HEK293T (cell line): ENCODE measurements around the gene SLC3A2.

Experiments used
- CTCF ChIA-PET: fragments of 350-600 bp; formaldehyde crosslinking; extraction: SDS; loops from one replicate; lab custom pipeline; 2021; ENCODE audit warnings: antibody characterized with exemption, inconsistent platforms; lab: Yijun Ruan, JAX
- POLR2A ChIA-PET: fragments of 350-600 bp; formaldehyde crosslinking; extraction: SDS; loops from one replicate; lab custom pipeline; 2020; ENCODE audit warnings: antibody characterized with exemption, inconsistent platforms; lab: Yijun Ruan, JAX
- DNase-seq: peaks from one replicate; pipeline ENCODE4 v3.0.0; 2012; ENCODE audit warnings: mixed read lengths; ENCODE audit errors: extremely low spot score
- ARNT ChIP-seq: fragments of 450-650 bp; IDR thresholded peaks from 2 replicates; pipeline ENCODE4 v1.6.1; 2017; ENCODE audit warnings: mild to moderate bottlenecking
- BHLHE40 ChIP-seq: fragments of 450-650 bp; IDR thresholded peaks from 2 replicates; pipeline ENCODE4 v1.6.1; 2016; ENCODE audit warnings: mild to moderate bottlenecking, moderate library complexity, borderline replicate concordance
- CTBP1 ChIP-seq: fragments of 450-650 bp; IDR thresholded peaks from 2 replicates; pipeline ENCODE4 v1.6.1; 2016; ENCODE audit warnings: borderline replicate concordance
- ELF4 ChIP-seq: fragments of 450-650 bp; IDR thresholded peaks from 2 replicates; pipeline ENCODE4 v1.6.1; 2017; ENCODE audit warnings: antibody characterized with exemption
- FOXA1 ChIP-seq: fragments of 450-650 bp; IDR thresholded peaks from 2 replicates; pipeline ENCODE4 v1.6.1; 2016; ENCODE audit warnings: mild to moderate bottlenecking
- FOXK2 ChIP-seq: fragments of 450-650 bp; IDR thresholded peaks from 2 replicates; pipeline ENCODE4 v1.6.1; 2016; ENCODE audit warnings: mild to moderate bottlenecking
- FOXM1 ChIP-seq: fragments of 450-650 bp; IDR thresholded peaks from 2 replicates; pipeline ENCODE4 v1.6.1; 2017; ENCODE audit warnings: mild to moderate bottlenecking, borderline replicate concordance
- HDGF ChIP-seq: fragments of 450-650 bp; IDR thresholded peaks from 2 replicates; pipeline ENCODE4 v1.6.1; 2017; ENCODE audit warnings: antibody characterized with exemption, borderline replicate concordance
- L3MBTL2 ChIP-seq: fragments of 450-650 bp; conservative IDR thresholded peaks from 2 replicates; pipeline ENCODE4 v1.6.1; 2016; ENCODE audit warnings: mild to moderate bottlenecking
- LEF1 ChIP-seq: fragments of 450-650 bp; IDR thresholded peaks from 2 replicates; pipeline ENCODE4 v1.6.1; 2017; ENCODE audit warnings: mild to moderate bottlenecking, borderline replicate concordance
- NFRKB ChIP-seq: fragments of 450-650 bp; IDR thresholded peaks from 2 replicates; pipeline ENCODE4 v1.6.1; 2016; ENCODE audit warnings: mild to moderate bottlenecking, moderate library complexity
- SP1 ChIP-seq: fragments of 450-650 bp; IDR thresholded peaks from 2 replicates; pipeline ENCODE4 v1.6.1; 2017
- SUZ12 ChIP-seq: fragments of 450-650 bp; IDR thresholded peaks from 2 replicates; pipeline ENCODE4 v1.6.1; 2016; ENCODE audit warnings: mild to moderate bottlenecking
- TARDBP ChIP-seq: fragments of 450-650 bp; IDR thresholded peaks from 2 replicates; pipeline ENCODE4 v1.6.1; 2016
- ZNF384 ChIP-seq: fragments of 450-650 bp; IDR thresholded peaks from 2 replicates; pipeline ENCODE4 v1.6.1; 2016
- TF ChIP-seq, protein P1 (sequence below): fragments of 450-650 bp; IDR thresholded peaks from 2 replicates; pipeline ENCODE4 v1.6.1; 2016

SLC3A2 gene

GRCh38 chr11:62844154-62844553, 36.5 kb upstream of the SLC3A2 start:
- no peak for TF ChIP-seq ELF4
- no peak for TF ChIP-seq L3MBTL2
- no peak for TF ChIP-seq FOXK2
- no peak for TF ChIP-seq CTBP1
- TF ChIP-seq ZNF384: no peak
- TF ChIP-seq HDGF: no peak
- TF ChIP-seq SP1: no peak
- TF ChIP-seq SUZ12: no peak
- no peak for TF ChIP-seq NFRKB
- no peak for TF ChIP-seq BHLHE40
- no peak for TF ChIP-seq ARNT
- TF ChIP-seq TARDBP: no peak
- TF ChIP-seq, protein P1, sequence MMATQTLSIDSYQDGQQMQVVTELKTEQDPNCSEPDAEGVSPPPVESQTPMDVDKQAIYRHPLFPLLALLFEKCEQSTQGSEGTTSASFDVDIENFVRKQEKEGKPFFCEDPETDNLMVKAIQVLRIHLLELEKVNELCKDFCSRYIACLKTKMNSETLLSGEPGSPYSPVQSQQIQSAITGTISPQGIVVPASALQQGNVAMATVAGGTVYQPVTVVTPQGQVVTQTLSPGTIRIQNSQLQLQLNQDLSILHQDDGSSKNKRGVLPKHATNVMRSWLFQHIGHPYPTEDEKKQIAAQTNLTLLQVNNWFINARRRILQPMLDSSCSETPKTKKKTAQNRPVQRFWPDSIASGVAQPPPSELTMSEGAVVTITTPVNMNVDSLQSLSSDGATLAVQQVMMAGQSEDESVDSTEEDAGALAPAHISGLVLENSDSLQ: no peak
- no peak for TF ChIP-seq LEF1
- no peak for TF ChIP-seq FOXM1
- no peak for TF ChIP-seq FOXA1
- CTCF ChIA-PET: no interaction called here
- no peak for DNase-seq
- POLR2A ChIA-PET: interaction anchor here (0.8 to 5.6 kb wide), 6 partner anchors 8 to 90 kb away, joined by 3 to 75 read pairs (median 6); partner anchors contain the start of genes STX5, TEX54 and ZBTB3

- ChIA-PET POLR2A (interaction anchor here (5.6 kb wide), 1 partner anchor 9 kb away, joined by 75 read pairs; no protein-coding TSS in a partner anchor), CTCF (no interaction called here)
- TF ChIP-seq L3MBTL2 (no peak), SP1 (no peak), FOXA1 (no peak), LEF1 (no peak), ARNT (no peak), ELF4 (no peak), SUZ12 (no peak), TARDBP (no peak), BHLHE40 (no peak), CTBP1 (no peak), FOXM1 (no peak), NFRKB (no peak)
- TF ChIP-seq, protein P1: no peak
- no peak for DNase-seq
These were observed 34.5 kb upstream of the SLC3A2 start for GRCh38 chr11:62846177-62846576.

DNA sequence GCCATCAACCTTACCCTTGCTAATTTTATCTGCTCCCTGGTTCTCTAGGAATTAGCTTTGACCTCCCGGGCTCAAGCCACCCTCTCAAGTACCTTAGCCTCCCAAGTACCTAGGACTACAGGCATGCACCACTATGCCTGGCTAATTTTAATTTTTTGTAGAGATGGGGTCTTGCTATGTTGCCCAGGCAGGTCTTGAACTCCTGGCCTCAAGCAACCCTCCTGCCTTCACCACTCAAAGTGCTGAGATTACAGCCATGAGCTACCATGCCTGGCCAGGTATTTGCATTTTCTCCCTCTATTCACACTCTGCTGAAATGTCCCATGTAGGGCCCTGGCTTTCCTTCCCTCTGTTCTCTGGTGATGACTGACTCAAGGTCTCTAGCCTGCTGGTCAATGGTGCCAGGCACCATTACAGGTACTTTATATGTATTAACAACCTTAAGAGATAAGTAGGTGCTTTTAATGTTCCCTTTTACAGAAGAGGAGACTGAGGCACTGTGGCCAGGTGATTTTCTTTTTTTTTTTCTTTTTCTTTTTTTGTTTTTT, 32.9 kb upstream of the SLC3A2 start:
- ChIA-PET CTCF (interaction anchor here (0.6 kb wide), 1 partner anchor 480 kb away, joined by 3 read pairs; no protein-coding TSS in a partner anchor), POLR2A (interaction anchor here (0.9 to 5.6 kb wide), 2 partner anchors 7 to 8 kb away, joined by 3 to 75 read pairs; partner anchors contain the start of gene WDR74)
- DNase-seq: no peak
- TF ChIP-seq FOXK2: no peak
- no peak for TF ChIP-seq NFRKB
- TF ChIP-seq ZNF384: no peak
- no peak for TF ChIP-seq SP1
- TF ChIP-seq, protein P1: no peak
- no peak for TF ChIP-seq HDGF
- no peak for TF ChIP-seq LEF1
- TF ChIP-seq SUZ12: no peak
- TF ChIP-seq CTBP1: no peak
- TF ChIP-seq FOXM1: no peak

DNA sequence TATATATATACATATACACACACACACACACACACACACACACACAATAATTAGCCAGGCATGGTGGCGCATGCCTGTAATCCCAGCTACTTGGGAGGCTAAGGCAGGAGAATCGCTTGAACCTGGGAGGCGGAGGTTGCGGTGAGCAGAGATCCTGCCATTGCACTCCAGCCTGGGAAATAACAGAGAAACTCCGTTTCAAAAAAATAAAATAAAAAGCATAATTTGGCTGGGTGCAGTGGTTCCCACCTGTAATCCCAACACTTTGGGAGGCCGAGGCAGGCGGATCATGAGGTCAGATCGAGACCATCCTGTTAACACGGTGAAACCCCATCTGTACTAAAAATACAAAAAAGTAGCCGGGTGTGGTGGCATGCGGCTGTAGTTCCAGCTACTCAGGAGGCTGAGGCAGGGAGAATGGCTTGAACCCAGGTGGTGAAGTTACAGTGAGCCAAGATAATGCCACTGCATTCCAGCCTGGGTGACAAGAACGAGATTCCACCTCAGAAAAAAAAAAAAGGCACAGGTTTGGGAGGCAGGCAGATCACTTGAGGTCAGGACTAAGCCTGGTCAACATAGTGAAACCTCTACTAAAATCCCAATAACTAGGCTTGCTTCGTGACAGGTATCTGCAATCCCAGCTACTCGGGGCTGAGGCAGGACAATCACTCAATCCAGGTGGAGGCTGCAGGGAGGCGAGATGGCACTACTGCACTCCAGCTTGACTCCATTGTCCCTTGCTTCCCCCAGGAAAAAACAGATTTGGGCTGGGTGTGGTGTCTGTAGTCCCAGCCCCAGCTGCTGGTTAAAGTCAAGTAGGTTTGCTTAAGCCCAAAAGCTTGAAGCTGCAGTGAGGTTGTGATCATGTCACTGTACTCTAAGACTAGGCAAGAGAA, 29.5 kb upstream of the SLC3A2 start:
- POLR2A ChIA-PET: interaction anchor here (0.8 to 9.9 kb wide), 18 partner anchors 8 to 186 kb away, joined by 3 to 331 read pairs (median 4); partner anchors contain the start of genes C11orf98, CSKMT, SLC3A2 and STX5
- DNase-seq: no peak
- CTCF ChIA-PET: no interaction called here
- TF ChIP-seq BHLHE40 (0 out of 2 replicates have a peak, but pooled peaks have one; percentile 7), TARDBP (no peak)

GRCh38 chr11:62851807-62852522, 28.7 kb upstream of the SLC3A2 start:
- CTCF ChIA-PET: no interaction called here
- DNase-seq: no peak
- TF ChIP-seq TARDBP (no peak), FOXK2 (peak; percentile 50; the same call in 1 of the 2 replicates)
- TF ChIP-seq, protein P1: peak; percentile 82
- POLR2A ChIA-PET: interaction anchor here (1.0 to 9.9 kb wide), 11 partner anchors 9 to 187 kb away, joined by 3 to 331 read pairs (median 6); partner anchors contain the start of genes C11orf98, CSKMT, SLC3A2 and WDR74
